Motor neuron (in vitro differentiated cells): ENCODE results near the gene GATAD2B. TPM values are rescaled to one million over a fixed set of nuclear protein-coding genes. Genes with fewer than 3 reads are reported as not detected.
A peak's percentile ranks its signal among the peaks of the same experiment; 100 is the strongest.
"Not testable (repeated sequence)": the region's sequence is repeated elsewhere in the genome, so short reads cannot be mapped to it uniquely, and the experiment has no call there.

Experiments
- ATAC-seq, 8 experiments: fragments of 200-7000 bp; cut with Tn5 transposase; replicated peaks in 6 of 8; 2 replicates each; pipeline ENCODE4 v1.8.0; 2021; ENCODE audit warnings: mild to moderate bottlenecking in 8 of 8, moderate library complexity in 8 of 8
- H3K27ac ChIP-seq, 2 donors: fragments of 250-450 bp; sonication (Bioruptor Pico); 2 replicates each; pipeline ENCODE4 v1.9.0; 2021; ENCODE audit warnings: antibody characterized with exemption in 2 of 2, mild to moderate bottlenecking in 2 of 2, moderate library complexity in 1 of 2
- H3K4me1 ChIP-seq, 2 donors: fragments of 250-450 bp; sonication (Bioruptor Pico); replicated peaks in 1 of 2; 2 replicates each; pipeline ENCODE4 v1.6.1; 2021; ENCODE audit warnings: antibody characterized with exemption in 2 of 2, mild to moderate bottlenecking in 2 of 2, moderate library complexity in 1 of 2
- H3K4me3 ChIP-seq, 5 donors: fragments of 250-450 bp; sonication (Bioruptor Pico); 2 replicates each; pipeline ENCODE4 v1.9.0; 2021; ENCODE audit warnings: antibody characterized with exemption in 5 of 5, mild to moderate bottlenecking in 5 of 5, moderate library complexity in 4 of 5
- WGBS, 10 experiments: fragments of 450-650 bp; shearing (Covaris generic); methylation state at CpG; one replicate each; pipeline ENCODE4 v1.0.0; 2022; 5-methylcytosine and 5-hydroxymethylcytosine counted together
- in situ Hi-C, 9 experiments: fragments of 400-800 bp; cut with MboI; loops; one replicate each; pipeline ENCODE4 v1.15.0; 2021; ENCODE audit warnings: low sequenced_read_pairs in 9 of 9, low pct_unique_long_range_greater_than_20kb in 2 of 9; ENCODE audit not compliant: unreplicated experiment in 9 of 9
- total RNA-seq, 8 experiments: library from RNA; unstranded; fragments of 300-600 nt; gene quantifications; 2 replicates each; pipeline versions ENCODE4 v1.2.3 to v1.2.4, GENCODE V29; 2022

The GATAD2B gene
- total RNA-seq, 8 experiments from 2014 or later = 6.6 to 36.5 (median 23.7) TPM

DNA sequence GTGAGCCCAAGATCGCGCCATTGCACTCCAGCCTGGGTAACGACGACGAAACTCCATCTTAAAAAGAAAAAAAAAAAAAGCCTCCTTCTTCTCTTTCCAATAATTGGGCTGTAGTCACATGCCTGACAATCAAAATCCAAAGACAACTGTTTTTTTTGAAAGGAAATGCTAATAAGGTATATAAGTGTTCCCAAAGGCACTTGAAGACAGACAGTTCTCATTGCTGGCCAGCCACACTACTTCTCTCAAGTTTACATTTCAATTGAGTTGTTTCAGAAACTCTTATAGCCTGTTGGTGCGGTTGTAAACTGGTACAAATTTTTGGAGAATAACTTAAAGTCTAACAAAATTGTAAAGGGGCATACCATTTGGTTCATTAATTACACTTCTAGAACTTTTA lies 23.3 kb downstream of the GATAD2B start:
- 11 to 100% (median 98%) methylated on average over 1 to 6 of the region's 6 CpGs; no CpG with 5 or more reads in 1 of the 10 experiments for WGBS, 10 experiments
- Histone ChIP-seq H3K27ac (no peak overlapping the region), H3K4me1 (no peaks in the 10 kb centered on the region), H3K4me3 (no peak overlapping the region)
- no peak for ATAC-seq
- in situ Hi-C loops = no loop called here

DNA sequence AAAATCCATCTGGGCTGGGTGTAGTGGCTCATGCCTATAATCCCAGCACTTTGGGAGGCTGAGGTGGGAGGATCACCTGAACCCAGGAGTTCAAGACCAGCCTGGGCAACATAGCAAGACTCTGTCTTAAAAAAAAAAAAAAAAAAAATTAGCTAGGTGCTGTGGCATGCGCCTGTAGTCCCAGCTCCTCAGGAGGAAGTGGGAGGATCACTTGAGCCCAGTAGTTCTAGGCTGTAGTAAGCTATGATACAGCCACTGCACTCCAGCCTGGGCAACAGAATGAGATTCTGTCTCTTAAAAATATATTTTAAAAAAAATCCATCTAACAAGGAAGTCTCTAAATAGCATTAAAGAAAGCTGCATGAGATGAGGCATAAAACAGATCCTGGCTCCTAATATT lies 26.9 kb downstream of the GATAD2B start:
- H3K27ac ChIP-seq, H3K4me1 ChIP-seq, H3K4me3 ChIP-seq, ATAC-seq, in situ Hi-C loops: not testable (repeated sequence)
- WGBS, 10 experiments = 80 to 100% (median 100%) methylated on average over 1 of the region's 1 CpG; no CpG with 5 or more reads in 3 of the 10 experiments

DNA sequence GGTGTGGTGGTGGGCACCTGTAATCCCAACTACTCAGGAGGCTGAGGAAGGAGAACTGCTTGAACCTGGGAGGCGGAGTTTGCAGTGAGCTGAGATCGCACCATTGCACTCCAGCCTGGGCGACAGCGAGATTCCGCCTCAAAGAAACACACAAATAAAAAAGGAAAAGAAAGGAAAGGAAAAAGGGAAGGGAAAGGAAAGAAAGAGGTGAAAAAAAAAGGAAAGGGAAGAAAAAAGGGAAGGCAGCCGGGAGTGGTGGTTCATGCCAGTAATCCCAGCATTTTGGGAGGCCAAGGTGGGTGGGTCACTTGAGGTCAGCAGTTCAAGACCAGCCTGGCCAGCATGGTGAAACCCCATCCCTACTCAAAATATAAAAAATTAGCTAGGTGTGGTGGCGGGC lies 31.7 kb downstream of the GATAD2B start:
- in situ Hi-C loops, H3K27ac ChIP-seq, H3K4me3 ChIP-seq, H3K4me1 ChIP-seq, ATAC-seq: not testable (repeated sequence)
- WGBS, 10 experiments = 85 to 100% (median 99%) methylated on average over 1 to 7 of the region's 7 CpGs

DNA sequence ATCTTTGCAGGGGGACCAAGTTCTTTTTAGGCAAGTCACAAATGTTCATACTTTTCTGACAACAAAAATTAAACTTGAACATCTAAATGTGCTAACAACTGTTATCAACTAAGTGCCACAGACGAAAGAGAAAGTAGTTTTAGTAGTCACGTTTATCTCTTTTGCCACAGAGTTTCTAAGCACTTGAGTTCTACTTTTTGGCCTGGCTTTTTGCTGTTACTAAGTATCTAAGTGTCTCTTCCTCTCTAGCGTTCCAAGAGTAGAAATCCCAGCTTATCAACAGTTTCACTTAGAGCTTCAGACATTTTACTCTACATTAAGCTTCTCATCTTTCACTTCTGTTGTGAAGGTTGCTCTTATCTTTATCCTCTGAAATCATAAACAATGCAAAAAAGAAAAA lies 34.2 kb downstream of the GATAD2B start:
- ATAC-seq = no peak
- Histone ChIP-seq H3K4me1 (no peaks in the 10 kb centered on the region), H3K27ac (no peak overlapping the region), H3K4me3 (no peak overlapping the region)
- 13 to 98% (median 88%) methylated on average over 1 to 3 of the region's 3 CpGs for WGBS, 10 experiments
- in situ Hi-C loops = no loop called here

DNA sequence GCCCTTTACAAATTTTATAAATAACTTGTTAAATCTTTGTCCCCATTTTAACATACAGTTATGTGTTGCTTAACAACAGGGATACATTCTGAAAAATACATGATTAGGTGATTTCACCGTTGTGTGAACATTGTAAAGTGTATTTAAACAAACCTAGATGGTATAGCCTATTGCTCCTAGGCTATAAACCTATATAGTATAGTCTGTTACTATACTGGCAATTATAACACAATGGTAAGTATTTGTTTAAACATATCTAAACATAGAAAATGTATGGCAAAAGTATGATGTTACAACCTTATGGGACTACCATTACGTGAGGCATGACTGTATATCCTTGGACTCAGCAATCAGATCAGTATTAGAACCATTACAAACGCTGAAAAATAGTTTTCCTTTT lies 36.6 kb downstream of the GATAD2B start:
- 50 to 100% (median 83%) methylated on average over 1 to 3 of the region's 3 CpGs; no CpG with 5 or more reads in 1 of the 10 experiments for WGBS, 10 experiments
- ATAC-seq = no peak
- in situ Hi-C loops = no loop called here

DNA sequence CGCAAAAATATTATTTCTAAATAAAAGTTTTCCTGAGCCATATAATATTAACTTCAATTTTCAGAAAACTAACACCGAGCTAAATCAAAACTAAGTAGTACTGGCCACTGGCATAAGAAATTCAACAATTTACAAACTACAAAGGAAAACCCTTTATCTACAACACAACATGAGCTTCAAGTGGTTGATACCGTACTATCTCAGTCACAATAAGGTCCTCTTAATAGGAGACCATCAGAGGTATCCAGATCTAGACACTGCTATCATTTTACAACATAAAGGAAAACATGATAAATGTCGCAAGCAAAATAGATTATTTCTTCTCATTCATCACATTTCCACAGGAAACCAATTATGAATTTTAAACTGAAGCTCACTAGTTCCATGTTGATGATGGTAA lies 39.5 kb downstream of the GATAD2B start:
- H3K4me1 ChIP-seq = peaks cover 27 to 31% of the 10 kb centered on the region in 2 donors
- no peak overlapping the region for H3K27ac ChIP-seq
- in situ Hi-C loops = no loop called here
- H3K4me3 ChIP-seq = no peak overlapping the region
- no peak for ATAC-seq
- WGBS, 10 experiments = 94 to 100% (median 96%) methylated on average over 1 to 4 of the region's 4 CpGs

More for the DNA sequence above, 36.6 kb downstream of the GATAD2B start:
- Histone ChIP-seq H3K27ac (no peak overlapping the region), H3K4me3 (no peak overlapping the region), H3K4me1 (peaks cover 19 to 23% of the 10 kb centered on the region in 2 donors)

DNA sequence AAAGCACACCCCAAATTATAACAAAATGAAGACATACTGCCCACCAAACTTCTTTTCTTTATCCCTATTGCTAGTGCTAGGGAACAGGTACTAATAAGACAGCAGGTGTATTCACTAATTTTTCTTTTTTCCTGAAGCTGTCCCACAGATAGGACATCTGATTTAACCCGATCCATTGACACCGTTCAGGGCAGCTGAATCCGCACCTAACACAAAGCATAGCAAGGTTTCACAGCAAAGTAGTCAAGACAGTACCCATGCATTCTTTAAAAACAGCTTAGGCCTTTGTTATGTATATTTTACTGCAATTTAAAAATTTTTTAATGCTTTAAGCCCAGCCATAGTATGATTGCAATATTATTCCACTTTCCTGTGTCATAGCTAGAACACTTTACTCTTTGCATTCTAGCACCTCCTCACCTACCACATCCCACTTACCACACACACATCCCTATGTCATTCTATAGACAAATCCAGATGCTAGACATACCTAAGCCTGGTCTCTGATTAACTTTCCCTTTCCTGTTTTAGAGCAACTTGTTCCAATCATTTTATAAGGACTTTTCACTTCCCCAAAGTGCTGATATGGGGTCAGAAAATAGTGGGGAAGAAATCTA lies 40.4 kb downstream of the GATAD2B start:
- H3K27ac ChIP-seq = peak overlapping the region; percentile 91 to 98
- in situ Hi-C loops = no loop called here

DNA sequence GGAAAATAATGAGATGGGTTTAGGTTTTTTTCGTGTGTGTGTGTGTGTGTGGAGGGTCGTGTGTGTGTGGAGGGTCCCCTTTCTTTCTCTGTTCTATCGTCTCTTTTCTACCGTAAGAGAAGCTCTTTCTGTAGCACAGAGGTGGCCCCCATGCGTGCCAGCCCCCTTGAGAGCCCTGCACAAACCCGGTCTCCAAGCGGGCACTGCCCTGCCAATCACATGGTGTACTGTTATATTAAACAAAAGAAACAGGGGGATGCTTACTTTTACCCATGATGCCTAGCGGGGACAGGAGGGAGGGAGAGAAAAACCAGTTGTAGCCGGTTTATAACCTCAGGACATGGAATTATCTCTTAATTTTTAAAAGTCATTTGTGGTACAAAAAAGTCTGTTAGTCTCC lies 41.0 kb downstream of the GATAD2B start:
- WGBS, 10 experiments = 0 to 30% (median 7%) methylated on average over 1 to 9 of the region's 9 CpGs
- H3K4me3 ChIP-seq = peak overlapping the region; percentile 7 to 33 (median 19)
- peak in 7 of 8 experiments; percentile 18 to 51 (median 46) for ATAC-seq
- peak overlapping the region; percentile 91 to 98 for H3K27ac ChIP-seq
- in situ Hi-C loops = no loop called here
- peaks cover 27 to 31% of the 10 kb centered on the region in 2 donors for H3K4me1 ChIP-seq

More for the DNA sequence above, 40.4 kb downstream of the GATAD2B start:
- Histone ChIP-seq H3K4me1 (peaks cover 27 to 31% of the 10 kb centered on the region in 2 donors), H3K4me3 (peak overlapping the region in 4 of 5 donors; percentile 13 to 33 (median 25))
- no peak for ATAC-seq
- 26 to 100% (median 53%) methylated on average over 1 to 3 of the region's 3 CpGs; no CpG with 5 or more reads in 1 of the 10 experiments for WGBS, 10 experiments

DNA sequence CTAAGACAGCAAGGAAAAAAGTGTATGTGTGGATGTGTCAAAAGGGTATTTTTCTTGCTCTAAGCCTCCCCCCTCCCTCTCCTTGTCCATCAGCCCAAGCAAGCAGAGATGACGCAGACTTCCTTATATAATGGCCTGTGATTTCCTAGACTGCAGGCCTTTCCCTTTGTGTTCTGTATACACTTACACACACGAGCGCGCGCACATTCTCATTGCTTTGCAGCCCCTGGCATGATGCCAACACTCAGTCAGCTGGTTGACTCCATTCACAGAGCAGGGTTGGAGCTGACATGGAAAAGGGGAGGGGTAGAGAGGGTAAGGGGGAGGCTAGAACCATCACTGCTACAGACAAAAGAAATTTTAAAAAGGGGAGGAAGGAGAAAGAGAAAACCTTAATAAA lies 41.8 kb downstream of the GATAD2B start:
- peaks cover 27 to 31% of the 10 kb centered on the region in 2 donors for H3K4me1 ChIP-seq
- peak overlapping the region; percentile 7 to 33 (median 19) for H3K4me3 ChIP-seq
- in situ Hi-C loops = no loop called here
- WGBS, 10 experiments = 0 to 14% (median 0%) methylated on average over 1 to 5 of the region's 5 CpGs; no CpG with 5 or more reads in 5 of the 10 experiments
- ATAC-seq = peak; percentile 79 to 96 (median 95)
- H3K27ac ChIP-seq = peak overlapping the region; percentile 91 to 98

DNA sequence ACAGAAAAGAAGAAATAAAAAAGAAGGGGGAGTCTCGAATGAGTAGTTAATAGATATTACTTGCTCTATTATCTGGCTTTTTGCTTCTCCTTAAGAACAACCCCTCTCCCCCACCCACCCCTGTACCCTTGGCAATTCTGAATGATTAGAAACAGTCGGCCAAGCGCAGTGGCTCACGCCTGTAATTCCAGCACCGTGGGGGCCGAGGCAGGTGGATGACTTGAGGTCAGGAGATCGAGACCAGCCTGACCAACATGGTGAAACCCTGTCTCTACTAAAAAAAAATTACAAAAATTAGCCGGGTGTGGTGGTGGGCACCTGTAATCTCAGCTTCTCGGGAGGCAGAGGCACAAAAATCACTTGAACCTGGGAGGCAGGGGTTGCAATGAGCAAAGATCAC lies 42.7 kb downstream of the GATAD2B start:
- peak overlapping the region; percentile 91 to 98 for H3K27ac ChIP-seq
- ATAC-seq = no peak
- WGBS, 10 experiments = 80 to 100% (median 94%) methylated on average over 1 to 9 of the region's 9 CpGs; no CpG with 5 or more reads in 1 of the 10 experiments

DNA sequence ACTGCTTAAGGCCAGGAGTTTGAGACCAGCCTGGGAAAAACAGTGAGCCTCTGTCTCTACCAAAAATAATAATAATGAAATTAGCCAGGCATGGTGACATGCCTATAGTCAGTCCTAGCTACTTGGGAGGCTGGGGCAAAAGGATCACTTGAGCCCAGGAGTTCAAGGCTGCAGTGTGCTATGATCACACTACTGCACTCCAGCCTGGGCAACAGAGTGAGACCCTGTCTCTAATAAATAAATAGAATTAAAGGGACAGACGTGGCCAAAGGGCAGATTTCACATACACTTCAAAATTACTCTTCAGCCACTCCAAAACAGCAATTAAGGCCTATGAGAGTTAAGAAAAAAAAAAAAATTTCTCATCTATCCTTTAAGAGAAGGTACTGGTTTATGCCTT lies 45.7 kb downstream of the GATAD2B start:
- H3K4me3 ChIP-seq = no peak overlapping the region
- in situ Hi-C loops = no loop called here
- no peak overlapping the region for H3K27ac ChIP-seq
- ATAC-seq = no peak
- 78 to 100% (median 91%) methylated on average over 1 of the region's 1 CpG; no CpG with 5 or more reads in 4 of the 10 experiments for WGBS, 10 experiments
- H3K4me1 ChIP-seq = peaks cover 18 to 20% of the 10 kb centered on the region in 2 donors

More for the DNA sequence above, 42.7 kb downstream of the GATAD2B start:
- in situ Hi-C loops = no loop called here
- Histone ChIP-seq H3K4me3 (no peak overlapping the region), H3K4me1 (peaks cover 27 to 31% of the 10 kb centered on the region in 2 donors)

DNA sequence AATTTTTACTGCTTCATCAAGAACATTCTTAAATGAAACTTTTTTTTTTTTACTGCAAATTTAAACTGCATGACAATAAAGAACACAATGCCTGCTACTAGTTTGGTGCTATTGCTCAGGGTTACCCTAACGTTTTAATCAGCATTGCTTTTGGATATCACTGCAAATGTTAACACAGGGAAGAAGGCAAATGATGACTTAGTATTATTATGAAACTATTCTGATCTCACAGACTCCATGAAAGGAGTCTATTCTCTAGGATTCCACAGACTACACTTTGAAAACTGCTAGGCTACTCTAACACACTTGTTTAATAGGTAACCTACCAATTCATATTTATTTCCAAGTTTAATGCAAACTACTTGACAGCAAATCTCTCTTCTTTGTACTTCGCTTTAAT lies 49.8 kb downstream of the GATAD2B start:
- WGBS, 10 experiments = 0 to 86% (median 57%) methylated on average over 1 to 2 of the region's 2 CpGs; no CpG with 5 or more reads in 2 of the 10 experiments
- H3K4me1 ChIP-seq = peaks cover 0 to 6% of the 10 kb centered on the region in 2 donors
- in situ Hi-C loops = no loop called here
- no peak overlapping the region for H3K4me3 ChIP-seq
- H3K27ac ChIP-seq = no peak overlapping the region
- ATAC-seq = peak in 3 of 8 experiments; percentile 23 to 38 (median 31)

DNA sequence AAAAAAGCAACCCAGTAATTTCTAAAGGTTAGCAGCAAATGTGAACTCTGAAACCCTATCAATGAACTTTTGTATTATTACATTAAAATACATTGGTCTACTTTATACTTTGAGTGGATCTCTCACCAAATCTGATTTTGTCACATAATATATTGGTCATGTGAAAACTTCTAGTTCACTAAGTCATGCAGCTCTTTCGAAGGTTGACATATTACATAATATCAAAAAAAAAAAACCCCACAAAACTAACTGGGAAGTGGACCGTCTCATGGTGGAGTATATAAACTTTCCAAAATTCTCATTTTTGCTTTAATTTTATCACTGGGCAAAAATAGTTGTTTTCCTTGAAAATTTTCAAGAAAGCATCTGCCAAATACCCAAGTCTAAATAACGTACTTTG lies 50.4 kb downstream of the GATAD2B start:
- peaks cover 0 to 6% of the 10 kb centered on the region in 2 donors for H3K4me1 ChIP-seq
- H3K4me3 ChIP-seq = no peak overlapping the region
- in situ Hi-C loops = no loop called here
- no peak for ATAC-seq
- no peak overlapping the region for H3K27ac ChIP-seq
- 71 to 100% (median 96%) methylated on average over 1 to 3 of the region's 3 CpGs; no CpG with 5 or more reads in 1 of the 10 experiments for whole genome bisulfite sequencing, 10 experiments

DNA sequence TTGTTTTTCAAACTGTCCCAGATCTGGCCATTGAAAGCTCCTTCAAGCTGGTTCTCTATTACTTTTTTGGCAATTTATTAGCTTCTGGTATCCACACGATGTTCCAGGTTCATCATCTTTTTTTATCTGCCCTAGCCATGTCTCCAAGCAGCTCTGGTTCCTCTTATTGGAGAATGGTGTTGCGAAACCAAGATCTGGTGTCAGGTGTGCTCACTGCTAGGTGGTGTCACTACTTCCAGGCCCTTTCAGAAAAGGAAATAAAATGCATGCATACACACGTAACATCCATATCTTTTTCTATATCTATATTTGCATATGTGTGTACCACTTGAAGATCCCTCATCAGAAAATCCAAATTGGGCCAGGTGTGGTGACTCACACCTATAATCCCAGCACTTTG lies 53.3 kb downstream of the GATAD2B start:
- H3K4me1 ChIP-seq = peaks cover 0 to 14% of the 10 kb centered on the region in 2 donors
- in situ Hi-C loops = no loop called here
- no peak overlapping the region for H3K27ac ChIP-seq
- no peak overlapping the region for H3K4me3 ChIP-seq
- 33 to 100% (median 95%) methylated on average over 1 to 3 of the region's 3 CpGs for WGBS, 10 experiments
- ATAC-seq = no peak
